HFF-Myc (cell line): ENCODE data around the gene CTNND2.

Experiments
- DNase-seq: peaks from one replicate; pipeline ENCODE4 v3.0.0-alpha.2; 2011; ENCODE audit warnings: low read depth; ENCODE audit errors: extremely low read depth
- H3K4me3 ChIP-seq: replicated peaks from 2 replicates; pipeline ENCODE4 v1.5.1; 2011; ENCODE audit warnings: low read depth, mild to moderate bottlenecking, control low read depth, low read length
- TF ChIP-seq, protein P1 (sequence below): IDR thresholded peaks from 2 replicates; pipeline ENCODE4 v1.5.1; 2012; ENCODE audit warnings: mild to moderate bottlenecking, low read depth, low read length, control low read depth; ENCODE audit errors: missing control alignments

Gene CTNND2

DNA sequence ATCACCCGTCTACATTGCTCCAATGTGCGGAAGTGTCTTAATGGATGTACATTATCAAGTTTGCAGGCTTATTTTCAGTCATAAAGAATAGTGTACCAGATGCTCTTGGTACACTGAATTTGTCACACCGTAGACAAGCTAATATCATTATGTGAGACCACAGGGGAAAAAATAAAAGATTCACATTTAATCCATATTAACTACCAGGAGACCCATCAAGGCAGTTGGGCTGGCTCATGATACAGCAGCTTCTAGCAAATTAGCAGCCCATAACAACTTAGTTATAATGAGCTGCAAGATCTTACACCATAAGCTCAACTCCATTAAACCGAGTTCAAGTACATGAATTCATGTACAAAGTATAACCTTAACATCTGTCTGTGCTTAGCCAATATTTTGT, 324.9 kb downstream of the CTNND2 start:
- DNase-seq: no peak
- H3K4me3 ChIP-seq: no peak overlapping the region
- TF ChIP-seq, protein P1, sequence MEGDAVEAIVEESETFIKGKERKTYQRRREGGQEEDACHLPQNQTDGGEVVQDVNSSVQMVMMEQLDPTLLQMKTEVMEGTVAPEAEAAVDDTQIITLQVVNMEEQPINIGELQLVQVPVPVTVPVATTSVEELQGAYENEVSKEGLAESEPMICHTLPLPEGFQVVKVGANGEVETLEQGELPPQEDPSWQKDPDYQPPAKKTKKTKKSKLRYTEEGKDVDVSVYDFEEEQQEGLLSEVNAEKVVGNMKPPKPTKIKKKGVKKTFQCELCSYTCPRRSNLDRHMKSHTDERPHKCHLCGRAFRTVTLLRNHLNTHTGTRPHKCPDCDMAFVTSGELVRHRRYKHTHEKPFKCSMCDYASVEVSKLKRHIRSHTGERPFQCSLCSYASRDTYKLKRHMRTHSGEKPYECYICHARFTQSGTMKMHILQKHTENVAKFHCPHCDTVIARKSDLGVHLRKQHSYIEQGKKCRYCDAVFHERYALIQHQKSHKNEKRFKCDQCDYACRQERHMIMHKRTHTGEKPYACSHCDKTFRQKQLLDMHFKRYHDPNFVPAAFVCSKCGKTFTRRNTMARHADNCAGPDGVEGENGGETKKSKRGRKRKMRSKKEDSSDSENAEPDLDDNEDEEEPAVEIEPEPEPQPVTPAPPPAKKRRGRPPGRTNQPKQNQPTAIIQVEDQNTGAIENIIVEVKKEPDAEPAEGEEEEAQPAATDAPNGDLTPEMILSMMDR: no peak

DNA sequence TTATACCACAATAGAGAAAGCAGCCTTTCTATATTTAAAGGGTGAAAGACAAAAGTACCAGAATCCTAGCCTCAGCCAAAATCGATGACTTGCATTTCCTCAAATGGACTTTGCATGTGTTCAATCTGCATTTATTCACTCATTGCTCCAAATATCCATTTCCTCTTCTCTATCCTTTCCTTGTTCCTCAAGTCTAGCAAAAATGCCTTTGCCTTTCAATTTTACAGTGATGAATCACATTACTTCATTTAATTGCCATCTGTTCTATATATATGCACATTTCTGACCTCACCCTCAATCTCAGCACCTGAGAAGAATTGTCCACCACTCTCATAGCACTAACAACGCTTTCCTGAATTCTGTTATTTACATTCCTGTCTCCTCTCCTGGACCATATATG, 329.5 kb downstream of the CTNND2 start:
- no peak overlapping the region for H3K4me3 ChIP-seq
- TF ChIP-seq, protein P1: no peak
- DNase-seq: no peak

DNA sequence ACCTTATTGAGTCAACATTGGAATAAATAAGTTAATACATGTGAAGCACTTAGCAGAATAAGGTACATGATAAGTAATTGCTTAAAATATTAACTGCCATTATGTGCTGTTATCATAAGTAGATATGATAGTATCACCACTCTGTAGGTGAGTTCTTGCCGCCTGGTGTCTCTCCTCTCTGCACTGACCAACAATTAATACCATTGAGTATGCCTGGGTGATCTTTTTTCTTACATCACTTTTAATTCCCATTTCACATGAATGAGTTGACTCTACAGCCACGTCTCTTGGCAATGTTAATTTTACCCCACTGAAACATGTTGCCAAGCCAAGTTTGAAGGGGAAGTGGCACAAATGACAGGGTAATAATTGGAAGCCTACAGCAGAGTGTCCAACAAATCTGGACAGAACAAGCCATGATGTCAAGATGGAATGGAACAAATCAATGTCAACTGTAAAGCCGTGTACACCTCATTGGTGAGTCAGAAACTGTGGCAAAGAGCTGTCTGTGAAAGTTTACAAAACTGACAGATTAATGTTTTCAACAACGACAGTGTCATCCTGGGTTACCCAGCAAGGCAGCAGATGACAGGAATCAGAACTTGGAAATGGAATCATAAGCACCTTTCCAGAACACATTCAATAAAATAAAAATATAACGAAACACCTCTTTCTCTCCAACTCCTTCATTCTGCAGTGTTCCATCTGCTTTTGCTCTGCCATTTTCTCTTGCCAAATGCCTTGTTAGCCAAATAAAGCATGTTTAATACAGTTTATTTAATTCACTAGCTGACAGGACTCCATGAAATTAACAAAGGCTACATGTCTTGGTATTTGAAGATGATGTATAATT, 330.9 kb downstream of the CTNND2 start:
- TF ChIP-seq, protein P1: no peak
- DNase-seq: no peak
- H3K4me3 ChIP-seq: no peak overlapping the region

DNA sequence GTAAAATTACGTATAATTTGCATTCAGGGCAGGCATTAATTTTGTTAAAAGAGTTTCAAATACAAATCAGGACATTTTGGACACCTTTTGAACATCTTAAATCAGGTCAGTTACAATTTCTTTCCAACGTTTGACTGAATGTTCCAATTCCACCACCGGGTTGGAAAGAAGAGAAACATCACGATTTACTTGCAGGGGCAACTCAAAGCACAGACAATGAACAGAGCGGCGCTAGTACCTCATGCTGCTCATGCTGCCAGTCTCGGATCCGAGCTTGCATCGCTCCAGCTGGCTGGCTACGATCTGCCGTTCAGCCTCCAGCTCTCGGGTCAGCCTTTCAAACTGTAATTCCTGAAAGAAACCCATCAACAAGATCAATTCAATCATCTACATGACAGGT, 339.5 kb downstream of the CTNND2 start:
- no peak for DNase-seq
- no peak overlapping the region for H3K4me3 ChIP-seq
- TF ChIP-seq, protein P1: no peak

DNA sequence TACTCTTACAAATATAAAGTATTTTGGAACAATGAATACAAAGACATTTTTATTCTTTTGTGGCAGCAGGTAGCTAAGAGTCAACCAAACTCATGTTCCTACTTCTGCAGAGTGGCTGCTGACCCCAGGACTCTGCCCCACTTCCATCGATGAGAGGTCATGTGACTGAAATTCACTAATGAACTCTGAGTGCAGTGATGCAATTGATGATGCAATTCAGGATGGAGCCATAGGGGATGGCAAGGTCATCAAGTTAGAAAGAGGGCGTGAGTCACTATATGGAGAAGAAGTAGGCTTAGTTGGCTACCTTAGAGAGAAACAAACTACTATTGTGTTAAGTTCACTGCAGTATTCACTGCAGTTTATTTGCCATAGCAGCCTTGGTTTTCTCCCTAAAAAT, 340.4 kb downstream of the CTNND2 start:
- DNase-seq: no peak
- TF ChIP-seq, protein P1: no peak
- no peak overlapping the region for H3K4me3 ChIP-seq

DNA sequence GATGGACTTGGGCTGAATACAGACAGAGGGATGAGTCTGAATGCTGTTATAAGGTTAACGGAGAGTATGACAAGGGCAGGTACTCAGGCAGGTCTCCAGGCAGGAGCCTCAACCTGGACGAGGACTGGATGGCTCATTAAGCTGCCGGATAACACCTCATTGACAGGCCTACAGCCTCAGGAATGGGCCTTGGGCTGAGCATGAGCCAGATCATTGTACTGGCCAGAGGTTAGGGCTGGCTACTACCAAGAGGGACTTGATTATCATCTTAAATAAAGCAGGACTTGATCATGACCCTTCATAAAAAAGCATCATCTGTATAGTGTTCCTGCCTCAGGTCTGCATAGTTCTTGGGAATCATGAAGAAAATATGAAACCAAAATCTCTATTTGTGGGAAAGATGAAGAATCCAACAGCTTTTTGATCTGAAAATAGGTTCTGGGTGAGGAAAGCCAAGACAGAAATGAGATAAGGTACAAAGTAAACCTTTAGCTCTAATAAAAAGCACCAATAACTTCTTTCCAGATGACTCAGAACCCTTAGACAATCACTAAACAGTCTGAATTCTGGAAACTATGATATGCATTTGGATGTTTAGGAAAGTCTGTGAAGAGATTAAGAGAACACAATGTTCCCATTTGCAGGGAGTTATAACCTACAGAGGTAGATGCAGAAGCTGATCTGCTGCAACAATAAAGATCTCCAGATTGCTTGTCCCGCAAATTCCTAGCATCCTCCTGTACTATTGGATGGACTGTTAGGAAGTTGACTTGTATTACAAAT, 343.1 kb downstream of the CTNND2 start:
- DNase-seq: no peak
- TF ChIP-seq, protein P1: no peak
- H3K4me3 ChIP-seq: no peak overlapping the region
